ENCODE measurements around the gene GAS7.

GAS7 gene

GRCh38 chr17:9991351-9991750, 207.1 kb downstream of the GAS7 start:
- no peak for TF ChIP-seq CTCF (IDR thresholded peaks at IDR 0.05; ENCODE audit: extremely low read depth, missing control alignments)
- no peak for DNase-seq (ENCODE audit: low spot score)

GRCh38 chr17:9987779-9988585, 210.4 kb downstream of the GAS7 start:
- DNase-seq (ENCODE audit: low spot score): peak; percentile 65
- peak; percentile 57 for TF ChIP-seq CTCF (IDR thresholded peaks at IDR 0.05; ENCODE audit: extremely low read depth, missing control alignments)

- no peak for DNase-seq (ENCODE audit: low spot score)
- no peak for TF ChIP-seq CTCF (IDR thresholded peaks at IDR 0.05; ENCODE audit: extremely low read depth, missing control alignments)
These were observed 211.5 kb downstream of the GAS7 start for GRCh38 chr17:9986754-9987382.

- no peak for DNase-seq (ENCODE audit: low spot score)
- TF ChIP-seq CTCF (IDR thresholded peaks at IDR 0.05; ENCODE audit: extremely low read depth, missing control alignments): no peak
These were observed 212.8 kb downstream of the GAS7 start for GRCh38 chr17:9985646-9986045.

- TF ChIP-seq CTCF (IDR thresholded peaks at IDR 0.05; ENCODE audit: extremely low read depth, missing control alignments): no peak
- DNase-seq (ENCODE audit: low spot score): no peak
These were observed 213.6 kb downstream of the GAS7 start for GRCh38 chr17:9984768-9985167.

GRCh38 chr17:9982159-9982558, 216.2 kb downstream of the GAS7 start:
- no peak for DNase-seq (ENCODE audit: low spot score)
- no peak for TF ChIP-seq CTCF (IDR thresholded peaks at IDR 0.05; ENCODE audit: extremely low read depth, missing control alignments)

GRCh38 chr17:9981344-9981915, 217.0 kb downstream of the GAS7 start:
- no peak for DNase-seq (ENCODE audit: low spot score)
- TF ChIP-seq CTCF (IDR thresholded peaks at IDR 0.05; ENCODE audit: extremely low read depth, missing control alignments): no peak

Data from GM20000 (cell line).